ENCODE data around the gene CCDC192.

CCDC192 gene

DNA sequence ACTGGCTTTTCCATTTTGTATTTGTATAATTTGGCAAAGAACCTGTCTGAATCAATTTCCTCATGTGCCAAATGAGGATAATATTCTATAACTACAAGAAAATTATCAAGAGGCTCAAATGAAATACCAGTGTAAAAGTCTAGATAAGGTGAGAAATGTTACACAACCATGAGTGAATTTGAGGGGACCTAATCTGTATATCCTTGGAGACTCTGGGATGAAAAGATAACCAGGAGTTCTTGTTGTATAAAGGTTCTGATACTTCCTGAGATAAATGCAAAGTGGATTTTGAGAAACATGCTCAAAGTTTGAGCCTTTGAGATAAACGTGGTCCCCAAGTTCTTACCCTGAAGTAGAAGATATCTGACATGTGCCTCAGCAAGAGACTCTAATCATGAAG, 260.0 kb downstream of the CCDC192 start (continued):
- TF ChIP-seq ZNF747 (tag by site-specific recombination; IDR thresholded peaks at IDR 0.05) (no peak), ZBTB21 (tag by site-specific recombination; IDR thresholded peaks at IDR 0.05) (no peak), SCRT2 (tag by site-specific recombination; IDR thresholded peaks at IDR 0.05) (no peak), ZNF791 (tag by site-specific recombination; IDR thresholded peaks at IDR 0.05) (no peak), ZNF37A (tag by site-specific recombination; IDR thresholded peaks at IDR 0.05) (no peak), ZNF664 (tag by site-specific recombination; IDR thresholded peaks at IDR 0.05) (no peak), ZNF211 (tag by site-specific recombination; IDR thresholded peaks at IDR 0.05; ENCODE audit: low read depth) (no peak), ZNF175 (tag by site-specific recombination; IDR thresholded peaks at IDR 0.05) (no peak), ZNF169 (tag by site-specific recombination; IDR thresholded peaks at IDR 0.05) (no peak), ZNF391 (tag by site-specific recombination; IDR thresholded peaks at IDR 0.05; ENCODE audit: borderline replicate concordance, low read depth) (no peak)
- TF ChIP-seq, protein P1, sequence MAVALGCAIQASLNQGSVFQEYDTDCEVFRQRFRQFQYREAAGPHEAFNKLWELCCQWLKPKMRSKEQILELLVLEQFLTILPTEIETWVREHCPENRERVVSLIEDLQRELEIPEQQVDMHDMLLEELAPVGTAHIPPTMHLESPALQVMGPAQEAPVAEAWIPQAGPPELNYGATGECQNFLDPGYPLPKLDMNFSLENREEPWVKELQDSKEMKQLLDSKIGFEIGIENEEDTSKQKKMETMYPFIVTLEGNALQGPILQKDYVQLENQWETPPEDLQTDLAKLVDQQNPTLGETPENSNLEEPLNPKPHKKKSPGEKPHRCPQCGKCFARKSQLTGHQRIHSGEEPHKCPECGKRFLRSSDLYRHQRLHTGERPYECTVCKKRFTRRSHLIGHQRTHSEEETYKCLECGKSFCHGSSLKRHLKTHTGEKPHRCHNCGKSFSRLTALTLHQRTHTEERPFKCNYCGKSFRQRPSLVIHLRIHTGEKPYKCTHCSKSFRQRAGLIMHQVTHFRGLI (tag by site-specific recombination; IDR thresholded peaks at IDR 0.05), result no peak

DNA sequence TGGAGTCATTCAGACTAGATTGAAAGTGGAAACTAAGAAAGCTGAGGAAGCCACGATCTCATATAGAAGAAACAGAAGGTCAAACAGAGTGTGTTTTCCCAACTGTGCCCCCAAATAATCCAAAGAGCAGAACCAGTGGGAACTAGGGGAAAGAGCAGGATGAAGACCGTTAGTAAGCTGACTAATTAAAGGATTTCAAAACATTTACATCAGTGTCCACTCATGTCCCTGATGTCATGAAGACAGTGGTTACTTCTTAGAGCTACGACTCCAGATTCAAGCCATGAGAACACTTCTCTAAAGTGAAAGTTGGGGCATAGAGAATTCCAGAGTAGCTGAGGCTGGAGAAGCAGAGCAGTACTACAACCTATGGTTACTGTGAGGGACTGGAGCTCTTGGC, 260.7 kb downstream of the CCDC192 start:
- H3K9me3 ChIP-seq (ENCODE audit: control insufficient read depth, insufficient read depth, low read depth, low read length), result no peaks in the 10 kb centered on the region
- no peaks in the 10 kb centered on the region for H3K36me3 ChIP-seq (ENCODE audit: control insufficient read depth in 2 of 2, insufficient read depth in 1 of 2, low read length in 2 of 2)
- POLR2A ChIA-PET, result no interaction called here
- no peak overlapping the region for H3K27ac ChIP-seq (ENCODE audit: extremely low read depth, low read depth, low read length)
- CTCF ChIA-PET, result no interaction called here
- H3K4me1 ChIP-seq (ENCODE audit: control insufficient read depth, insufficient read depth, low read length), result peaks cover 11% of the 10 kb centered on the region
- no peak overlapping the region for H3K4me3 ChIP-seq (ENCODE audit: low read depth, low read length)
- TF ChIP-seq WT1 (tag by site-specific recombination; IDR thresholded peaks at IDR 0.05), result no peak
- no peak for TF ChIP-seq SETDB1 (IDR thresholded peaks at IDR 0.05; ENCODE audit: insufficient read length, low read length)
- no peak for TF ChIP-seq ZNF549 (tag by site-specific recombination; IDR thresholded peaks at IDR 0.05)
- TF ChIP-seq, protein P2, sequence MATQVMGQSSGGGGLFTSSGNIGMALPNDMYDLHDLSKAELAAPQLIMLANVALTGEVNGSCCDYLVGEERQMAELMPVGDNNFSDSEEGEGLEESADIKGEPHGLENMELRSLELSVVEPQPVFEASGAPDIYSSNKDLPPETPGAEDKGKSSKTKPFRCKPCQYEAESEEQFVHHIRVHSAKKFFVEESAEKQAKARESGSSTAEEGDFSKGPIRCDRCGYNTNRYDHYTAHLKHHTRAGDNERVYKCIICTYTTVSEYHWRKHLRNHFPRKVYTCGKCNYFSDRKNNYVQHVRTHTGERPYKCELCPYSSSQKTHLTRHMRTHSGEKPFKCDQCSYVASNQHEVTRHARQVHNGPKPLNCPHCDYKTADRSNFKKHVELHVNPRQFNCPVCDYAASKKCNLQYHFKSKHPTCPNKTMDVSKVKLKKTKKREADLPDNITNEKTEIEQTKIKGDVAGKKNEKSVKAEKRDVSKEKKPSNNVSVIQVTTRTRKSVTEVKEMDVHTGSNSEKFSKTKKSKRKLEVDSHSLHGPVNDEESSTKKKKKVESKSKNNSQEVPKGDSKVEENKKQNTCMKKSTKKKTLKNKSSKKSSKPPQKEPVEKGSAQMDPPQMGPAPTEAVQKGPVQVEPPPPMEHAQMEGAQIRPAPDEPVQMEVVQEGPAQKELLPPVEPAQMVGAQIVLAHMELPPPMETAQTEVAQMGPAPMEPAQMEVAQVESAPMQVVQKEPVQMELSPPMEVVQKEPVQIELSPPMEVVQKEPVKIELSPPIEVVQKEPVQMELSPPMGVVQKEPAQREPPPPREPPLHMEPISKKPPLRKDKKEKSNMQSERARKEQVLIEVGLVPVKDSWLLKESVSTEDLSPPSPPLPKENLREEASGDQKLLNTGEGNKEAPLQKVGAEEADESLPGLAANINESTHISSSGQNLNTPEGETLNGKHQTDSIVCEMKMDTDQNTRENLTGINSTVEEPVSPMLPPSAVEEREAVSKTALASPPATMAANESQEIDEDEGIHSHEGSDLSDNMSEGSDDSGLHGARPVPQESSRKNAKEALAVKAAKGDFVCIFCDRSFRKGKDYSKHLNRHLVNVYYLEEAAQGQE (tag by site-specific recombination; IDR thresholded peaks at IDR 0.05), result no peak
- no peak for TF ChIP-seq ZNF747 (tag by site-specific recombination; IDR thresholded peaks at IDR 0.05)
- no peak for TF ChIP-seq ZNF214 (tag by site-specific recombination; IDR thresholded peaks at IDR 0.05; ENCODE audit: borderline replicate concordance)
- no peak for TF ChIP-seq ZNF302 (tag by site-specific recombination; IDR thresholded peaks at IDR 0.05; ENCODE audit: low read depth)
- TF ChIP-seq ZBTB1 (tag by site-specific recombination; IDR thresholded peaks at IDR 0.05), result no peak
- TF ChIP-seq, protein P3, sequence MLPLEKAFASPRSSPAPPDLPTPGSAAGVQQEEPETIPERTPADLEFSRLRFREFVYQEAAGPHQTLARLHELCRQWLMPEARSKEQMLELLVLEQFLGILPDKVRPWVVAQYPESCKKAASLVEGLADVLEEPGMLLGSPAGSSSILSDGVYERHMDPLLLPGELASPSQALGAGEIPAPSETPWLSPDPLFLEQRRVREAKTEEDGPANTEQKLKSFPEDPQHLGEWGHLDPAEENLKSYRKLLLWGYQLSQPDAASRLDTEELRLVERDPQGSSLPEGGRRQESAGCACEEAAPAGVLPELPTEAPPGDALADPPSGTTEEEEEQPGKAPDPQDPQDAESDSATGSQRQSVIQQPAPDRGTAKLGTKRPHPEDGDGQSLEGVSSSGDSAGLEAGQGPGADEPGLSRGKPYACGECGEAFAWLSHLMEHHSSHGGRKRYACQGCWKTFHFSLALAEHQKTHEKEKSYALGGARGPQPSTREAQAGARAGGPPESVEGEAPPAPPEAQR (tag by site-specific recombination; IDR thresholded peaks at IDR 0.05), result no peak
- TF ChIP-seq ZNF792 (tag by site-specific recombination; IDR thresholded peaks at IDR 0.05), result no peak
- TF ChIP-seq, protein P4, sequence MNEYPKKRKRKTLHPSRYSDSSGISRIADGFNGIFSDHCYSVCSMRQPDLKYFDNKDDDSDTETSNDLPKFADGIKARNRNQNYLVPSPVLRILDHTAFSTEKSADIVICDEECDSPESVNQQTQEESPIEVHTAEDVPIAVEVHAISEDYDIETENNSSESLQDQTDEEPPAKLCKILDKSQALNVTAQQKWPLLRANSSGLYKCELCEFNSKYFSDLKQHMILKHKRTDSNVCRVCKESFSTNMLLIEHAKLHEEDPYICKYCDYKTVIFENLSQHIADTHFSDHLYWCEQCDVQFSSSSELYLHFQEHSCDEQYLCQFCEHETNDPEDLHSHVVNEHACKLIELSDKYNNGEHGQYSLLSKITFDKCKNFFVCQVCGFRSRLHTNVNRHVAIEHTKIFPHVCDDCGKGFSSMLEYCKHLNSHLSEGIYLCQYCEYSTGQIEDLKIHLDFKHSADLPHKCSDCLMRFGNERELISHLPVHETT (tag by site-specific recombination; IDR thresholded peaks at IDR 0.05), result no peak
- TF ChIP-seq, protein P5, sequence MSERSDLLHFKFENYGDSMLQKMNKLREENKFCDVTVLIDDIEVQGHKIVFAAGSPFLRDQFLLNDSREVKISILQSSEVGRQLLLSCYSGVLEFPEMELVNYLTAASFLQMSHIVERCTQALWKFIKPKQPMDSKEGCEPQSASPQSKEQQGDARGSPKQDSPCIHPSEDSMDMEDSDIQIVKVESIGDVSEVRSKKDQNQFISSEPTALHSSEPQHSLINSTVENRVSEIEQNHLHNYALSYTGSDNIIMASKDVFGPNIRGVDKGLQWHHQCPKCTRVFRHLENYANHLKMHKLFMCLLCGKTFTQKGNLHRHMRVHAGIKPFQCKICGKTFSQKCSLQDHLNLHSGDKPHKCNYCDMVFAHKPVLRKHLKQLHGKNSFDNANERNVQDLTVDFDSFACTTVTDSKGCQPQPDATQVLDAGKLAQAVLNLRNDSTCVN (tag by site-specific recombination; optimal IDR thresholded peaks at IDR 0.05), result no peak
- no peak for TF ChIP-seq ZFP3 (tag by site-specific recombination; IDR thresholded peaks at IDR 0.05; ENCODE audit: low read depth)
- TF ChIP-seq, protein P6, sequence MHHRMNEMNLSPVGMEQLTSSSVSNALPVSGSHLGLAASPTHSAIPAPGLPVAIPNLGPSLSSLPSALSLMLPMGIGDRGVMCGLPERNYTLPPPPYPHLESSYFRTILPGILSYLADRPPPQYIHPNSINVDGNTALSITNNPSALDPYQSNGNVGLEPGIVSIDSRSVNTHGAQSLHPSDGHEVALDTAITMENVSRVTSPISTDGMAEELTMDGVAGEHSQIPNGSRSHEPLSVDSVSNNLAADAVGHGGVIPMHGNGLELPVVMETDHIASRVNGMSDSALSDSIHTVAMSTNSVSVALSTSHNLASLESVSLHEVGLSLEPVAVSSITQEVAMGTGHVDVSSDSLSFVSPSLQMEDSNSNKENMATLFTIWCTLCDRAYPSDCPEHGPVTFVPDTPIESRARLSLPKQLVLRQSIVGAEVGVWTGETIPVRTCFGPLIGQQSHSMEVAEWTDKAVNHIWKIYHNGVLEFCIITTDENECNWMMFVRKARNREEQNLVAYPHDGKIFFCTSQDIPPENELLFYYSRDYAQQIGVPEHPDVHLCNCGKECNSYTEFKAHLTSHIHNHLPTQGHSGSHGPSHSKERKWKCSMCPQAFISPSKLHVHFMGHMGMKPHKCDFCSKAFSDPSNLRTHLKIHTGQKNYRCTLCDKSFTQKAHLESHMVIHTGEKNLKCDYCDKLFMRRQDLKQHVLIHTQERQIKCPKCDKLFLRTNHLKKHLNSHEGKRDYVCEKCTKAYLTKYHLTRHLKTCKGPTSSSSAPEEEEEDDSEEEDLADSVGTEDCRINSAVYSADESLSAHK (tag by site-specific recombination; IDR thresholded peaks at IDR 0.05), result no peak
- no peak for TF ChIP-seq ZNF121 (tag by site-specific recombination; IDR thresholded peaks at IDR 0.05)
- no peak for TF ChIP-seq YY2 (tag by site-specific recombination; IDR thresholded peaks at IDR 0.05)
